Cardiac fibroblast (primary cell): ENCODE measurements around the gene POLD4.
A peak's percentile ranks its signal among the peaks of the same experiment; 100 is the strongest.

Experiments used
- DNase-seq, 2 donors: peaks; one replicate each; pipeline versions ENCODE4 v3.0.0 to v3.0.0-alpha.2; 2010; ENCODE audit warnings: low read depth in 2 of 2
- H3K4me3 ChIP-seq, 2 donors: replicated peaks in 1 of 2; 1 replicate in 1 of 2; 2 replicates in 1 of 2; pipeline ENCODE4 v1.5.1; 2011; ENCODE audit warnings: low read depth in 2 of 2, low read length in 2 of 2, mild to moderate bottlenecking in 2 of 2, moderate library complexity in 1 of 2
- CTCF ChIP-seq: IDR thresholded peaks from one replicate; pipeline ENCODE4 v1.5.1; 2011; ENCODE audit warnings: low read depth, mild to moderate bottlenecking, low read length, inconsistent platforms

POLD4 gene

GRCh38 chr11:67308031-67308866 is 45.1 kb downstream of the POLD4 start:
- TF ChIP-seq CTCF, result no peak
- H3K4me3 ChIP-seq, result no peak overlapping the region
- no peak for DNase-seq

- no peak for TF ChIP-seq CTCF
- no peak for DNase-seq
- no peak overlapping the region for H3K4me3 ChIP-seq
These were observed 45.8 kb downstream of the POLD4 start for GRCh38 chr11:67307545-67308001.

- no peak for TF ChIP-seq CTCF
- H3K4me3 ChIP-seq, result no peak overlapping the region
- DNase-seq, result no peak
These were observed 46.4 kb downstream of the POLD4 start for GRCh38 chr11:67306769-67307544.

- H3K4me3 ChIP-seq, result peak overlapping the region; percentile 68 to 84
- no peak for TF ChIP-seq CTCF
- DNase-seq, result no peak
These were observed 48.7 kb downstream of the POLD4 start for GRCh38 chr11:67304511-67305113.

GRCh38 chr11:67303835-67304411 is 49.4 kb downstream of the POLD4 start:
- H3K4me3 ChIP-seq, result peak overlapping the region; percentile 68 to 84
- peak in 1 of 2 donors; percentile 15 for DNase-seq
- no peak for TF ChIP-seq CTCF

GRCh38 chr11:67303132-67303834 is 50.1 kb downstream of the POLD4 start, which contains the start of gene SSH3:
Gene SSH3, plus strand, starts transcription at chr11:67303530. Its CDS starts 96 bp downstream, at chr11:67303626.
- peak; percentile 50 to 67 for DNase-seq
- TF ChIP-seq CTCF, result no peak
- peak within 1 kb of the TSS; percentile 68 to 84 for H3K4me3 ChIP-seq
